ENCODE data around the gene GOLGA1.

DNA sequence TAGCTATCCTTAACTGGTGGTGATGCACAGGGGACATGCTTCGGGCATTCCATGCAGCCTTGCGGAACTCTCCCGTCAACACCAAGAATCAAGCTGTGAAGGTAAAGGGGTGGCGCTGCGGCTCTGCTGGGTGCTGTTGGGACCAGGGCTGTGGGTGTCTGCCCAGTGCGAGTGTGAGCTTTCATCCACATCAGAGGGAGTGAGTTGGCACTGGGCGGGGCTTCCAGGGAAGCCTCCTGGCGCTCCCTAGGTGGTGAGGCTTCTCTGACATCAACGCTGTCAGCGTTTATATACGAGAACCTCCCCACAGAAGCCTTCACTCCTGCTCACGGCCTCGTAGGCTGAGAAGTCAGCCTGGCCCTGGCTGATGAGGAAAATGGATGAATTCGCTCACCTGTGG is 67.2 kb downstream of the GOLGA1 start:
- TF ChIP-seq, protein P1, sequence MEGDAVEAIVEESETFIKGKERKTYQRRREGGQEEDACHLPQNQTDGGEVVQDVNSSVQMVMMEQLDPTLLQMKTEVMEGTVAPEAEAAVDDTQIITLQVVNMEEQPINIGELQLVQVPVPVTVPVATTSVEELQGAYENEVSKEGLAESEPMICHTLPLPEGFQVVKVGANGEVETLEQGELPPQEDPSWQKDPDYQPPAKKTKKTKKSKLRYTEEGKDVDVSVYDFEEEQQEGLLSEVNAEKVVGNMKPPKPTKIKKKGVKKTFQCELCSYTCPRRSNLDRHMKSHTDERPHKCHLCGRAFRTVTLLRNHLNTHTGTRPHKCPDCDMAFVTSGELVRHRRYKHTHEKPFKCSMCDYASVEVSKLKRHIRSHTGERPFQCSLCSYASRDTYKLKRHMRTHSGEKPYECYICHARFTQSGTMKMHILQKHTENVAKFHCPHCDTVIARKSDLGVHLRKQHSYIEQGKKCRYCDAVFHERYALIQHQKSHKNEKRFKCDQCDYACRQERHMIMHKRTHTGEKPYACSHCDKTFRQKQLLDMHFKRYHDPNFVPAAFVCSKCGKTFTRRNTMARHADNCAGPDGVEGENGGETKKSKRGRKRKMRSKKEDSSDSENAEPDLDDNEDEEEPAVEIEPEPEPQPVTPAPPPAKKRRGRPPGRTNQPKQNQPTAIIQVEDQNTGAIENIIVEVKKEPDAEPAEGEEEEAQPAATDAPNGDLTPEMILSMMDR (IDR thresholded peaks at IDR 0.05), result no peak
- no peak for TF ChIP-seq POLR2A (IDR thresholded peaks at IDR 0.05)
